Mesendoderm (in vitro differentiated cells): ENCODE results near the gene UBE2L6.
A peak's percentile ranks its signal among the peaks of the same experiment; 100 is the strongest.

Experiments
- DNase-seq: peaks from one replicate; pipeline ENCODE4 v3.0.0; 2013
- H2AK5ac ChIP-seq: 2 replicates; pipeline ENCODE4 v1.6.1; 2013; ENCODE audit warnings: low read length, inconsistent platforms
- H2BK120ac ChIP-seq: 2 replicates; pipeline ENCODE4 v1.6.1; 2013; ENCODE audit warnings: low read depth, mild to moderate bottlenecking, low read length, moderate library complexity, mixed read lengths
- H2BK15ac ChIP-seq: replicated peaks from 2 replicates; pipeline ENCODE4 v1.6.1; 2013; ENCODE audit warnings: low read depth, mild to moderate bottlenecking, moderate library complexity
- H2BK5ac ChIP-seq: 2 replicates; pipeline ENCODE4 v1.6.1; 2013; ENCODE audit warnings: low read length, inconsistent platforms
- H3K18ac ChIP-seq: 2 replicates; pipeline ENCODE4 v1.6.1; 2013; ENCODE audit warnings: mild to moderate bottlenecking, low read length, mixed read lengths
- H3K23ac ChIP-seq: one replicate; pipeline ENCODE4 v1.6.1; 2013; ENCODE audit warnings: low read length
- H3K27ac ChIP-seq: 2 replicates; pipeline ENCODE4 v1.5.1; 2013; ENCODE audit warnings: low read depth, mild to moderate bottlenecking, inconsistent platforms, low read length, moderate library complexity
- H3K27me3 ChIP-seq: 2 replicates; pipeline ENCODE4 v1.6.1; 2013; ENCODE audit warnings: low read length, control low read depth, mild to moderate bottlenecking, inconsistent platforms; ENCODE audit not compliant: insufficient read depth, poor library complexity
- H3K36me3 ChIP-seq: 2 replicates; pipeline ENCODE4 v1.6.1; 2013; ENCODE audit warnings: low read length, inconsistent platforms; ENCODE audit not compliant: control insufficient read depth, insufficient read depth
- H3K4ac ChIP-seq: one replicate; pipeline ENCODE4 v1.6.1; 2013; ENCODE audit warnings: low read depth, mild to moderate bottlenecking, low read length, moderate library complexity
- H3K4me1 ChIP-seq: 2 replicates; pipeline ENCODE4 v1.6.1; 2013; ENCODE audit warnings: low read depth, low read length, inconsistent platforms; ENCODE audit not compliant: control insufficient read depth
- H3K4me2 ChIP-seq: 2 replicates; pipeline ENCODE4 v1.6.1; 2013; ENCODE audit warnings: low read length
- H3K4me3 ChIP-seq: 2 replicates; pipeline ENCODE4 v1.5.1; 2013; ENCODE audit warnings: mild to moderate bottlenecking, low read length
- H3K56ac ChIP-seq: one replicate; pipeline ENCODE4 v1.6.1; 2013; ENCODE audit warnings: low read length
- H3K79me1 ChIP-seq: 2 replicates; pipeline ENCODE4 v1.6.1; 2013; ENCODE audit warnings: low read length, inconsistent platforms
- H3K79me2 ChIP-seq: 2 replicates; pipeline ENCODE4 v1.6.1; 2013; ENCODE audit warnings: mild to moderate bottlenecking, low read length; ENCODE audit not compliant: control insufficient read depth, insufficient read depth
- H3K9ac ChIP-seq: 2 replicates; pipeline ENCODE4 v1.6.1; 2013; ENCODE audit warnings: low read length, inconsistent platforms
- H4K5ac ChIP-seq: one replicate; pipeline ENCODE4 v1.6.1; 2013; ENCODE audit warnings: low read length
- H4K8ac ChIP-seq: one replicate; pipeline ENCODE4 v1.6.1; 2013; ENCODE audit warnings: low read depth, mild to moderate bottlenecking, control low read depth, low read length, moderate library complexity
- WGBS: extraction: QIAGEN DNeasy Blood & Tissue Kit; methylation state at CpG from one replicate; pipeline ENCODE4 v1.1.7; 2013; ENCODE audit warnings: low lambda C conversion rate, missing lambda C conversion rate; ENCODE audit not compliant: insufficient coverage; ENCODE audit errors: extremely low coverage; 5-methylcytosine and 5-hydroxymethylcytosine counted together

The UBE2L6 gene

GRCh38 chr11:57551941-57552340 lies 15.5 kb downstream of the UBE2L6 start:
- no peak overlapping the region for H3K56ac ChIP-seq
- DNase-seq, result no peak
- H4K8ac ChIP-seq, result no peak overlapping the region
- H3K4me3 ChIP-seq, result no peak overlapping the region
- H3K4ac ChIP-seq, result no peak overlapping the region
- H2BK15ac ChIP-seq, result no peak overlapping the region
- H2AK5ac ChIP-seq, result no peak overlapping the region
- no peak overlapping the region for H2BK120ac ChIP-seq
- no peak overlapping the region for H3K23ac ChIP-seq
- no peaks in the 10 kb centered on the region for H3K36me3 ChIP-seq
- no peak overlapping the region for H2BK5ac ChIP-seq
- no peaks in the 10 kb centered on the region for H3K79me1 ChIP-seq
- H3K27me3 ChIP-seq, result no peaks in the 10 kb centered on the region
- no peaks in the 10 kb centered on the region for H3K79me2 ChIP-seq
- no peak overlapping the region for H3K27ac ChIP-seq
- no peak overlapping the region for H3K9ac ChIP-seq
- no peak overlapping the region for H3K18ac ChIP-seq
- H3K4me2 ChIP-seq, result no peak overlapping the region
- H4K5ac ChIP-seq, result no peak overlapping the region
- H3K4me1 ChIP-seq, result peaks cover 4% of the 10 kb centered on the region
- no CpG with 5 or more reads among the region's 4 CpGs for WGBS

- no peak overlapping the region for H4K5ac ChIP-seq
- no peak overlapping the region for H2BK15ac ChIP-seq
- H3K36me3 ChIP-seq, result no peaks in the 10 kb centered on the region
- no peaks in the 10 kb centered on the region for H3K79me2 ChIP-seq
- H3K4me3 ChIP-seq, result no peak overlapping the region
- no peak overlapping the region for H3K18ac ChIP-seq
- H3K56ac ChIP-seq, result no peak overlapping the region
- no peak overlapping the region for H4K8ac ChIP-seq
- WGBS, result no CpG with 5 or more reads among the region's 8 CpGs
- H3K23ac ChIP-seq, result no peak overlapping the region
- no peaks in the 10 kb centered on the region for H3K79me1 ChIP-seq
- H3K4me2 ChIP-seq, result no peak overlapping the region
- no peak overlapping the region for H3K4ac ChIP-seq
- H3K4me1 ChIP-seq, result peaks cover 4% of the 10 kb centered on the region
- no peaks in the 10 kb centered on the region for H3K27me3 ChIP-seq
- no peak overlapping the region for H2AK5ac ChIP-seq
- no peak overlapping the region for H3K27ac ChIP-seq
- no peak for DNase-seq
- H2BK5ac ChIP-seq, result no peak overlapping the region
- H2BK120ac ChIP-seq, result no peak overlapping the region
- no peak overlapping the region for H3K9ac ChIP-seq
Measured at GRCh38 chr11:57549983-57550382, 17.5 kb downstream of the UBE2L6 start.

- H3K27me3 ChIP-seq, result no peaks in the 10 kb centered on the region
Measured at GRCh38 chr11:57547854-57548377, 19.6 kb downstream of the UBE2L6 start.

GRCh38 chr11:57546869-57547475 lies 20.5 kb downstream of the UBE2L6 start:
- peaks cover 8% of the 10 kb centered on the region for H3K4me1 ChIP-seq
- no peak overlapping the region for H2BK5ac ChIP-seq
- H3K27me3 ChIP-seq, result no peaks in the 10 kb centered on the region
- H3K18ac ChIP-seq, result no peak overlapping the region
- H3K56ac ChIP-seq, result no peak overlapping the region
- H2AK5ac ChIP-seq, result no peak overlapping the region
- no peak overlapping the region for H4K5ac ChIP-seq
- peak; percentile 80 for DNase-seq
- H3K4me3 ChIP-seq, result no peak overlapping the region
- WGBS, result no CpG with 5 or more reads among the region's 5 CpGs
- H3K79me1 ChIP-seq, result no peaks in the 10 kb centered on the region
- no peak overlapping the region for H3K9ac ChIP-seq
- H3K23ac ChIP-seq, result no peak overlapping the region
- no peak overlapping the region for H2BK120ac ChIP-seq
- no peak overlapping the region for H3K4ac ChIP-seq
- no peaks in the 10 kb centered on the region for H3K79me2 ChIP-seq
- no peak overlapping the region for H3K4me2 ChIP-seq
- no peak overlapping the region for H3K27ac ChIP-seq
- H2BK15ac ChIP-seq, result no peak overlapping the region
- H3K36me3 ChIP-seq, result no peaks in the 10 kb centered on the region
- H4K8ac ChIP-seq, result no peak overlapping the region

More at GRCh38 chr11:57547854-57548377, 19.6 kb downstream of the UBE2L6 start:
- no peak overlapping the region for H2BK120ac ChIP-seq
- DNase-seq, result peak; percentile 51
- peaks cover 6% of the 10 kb centered on the region for H3K4me1 ChIP-seq
- no peak overlapping the region for H2AK5ac ChIP-seq
- H3K4ac ChIP-seq, result no peak overlapping the region
- H2BK15ac ChIP-seq, result no peak overlapping the region
- H2BK5ac ChIP-seq, result no peak overlapping the region
- no peak overlapping the region for H3K9ac ChIP-seq
- H4K8ac ChIP-seq, result no peak overlapping the region
- H3K27ac ChIP-seq, result no peak overlapping the region
- H3K18ac ChIP-seq, result no peak overlapping the region
- H3K4me2 ChIP-seq, result no peak overlapping the region
- H3K79me2 ChIP-seq, result no peaks in the 10 kb centered on the region
- H3K36me3 ChIP-seq, result no peaks in the 10 kb centered on the region
- H3K79me1 ChIP-seq, result no peaks in the 10 kb centered on the region
- no peak overlapping the region for H3K23ac ChIP-seq
- H3K56ac ChIP-seq, result no peak overlapping the region
- no CpG with 5 or more reads among the region's 6 CpGs for WGBS
- H3K4me3 ChIP-seq, result no peak overlapping the region
- H4K5ac ChIP-seq, result no peak overlapping the region

GRCh38 chr11:57546451-57546850 lies 21.0 kb downstream of the UBE2L6 start:
- Histone ChIP-seq H2BK15ac (no peak overlapping the region), H3K4me1 (peaks cover 8% of the 10 kb centered on the region), H2BK5ac (no peak overlapping the region), H3K56ac (no peak overlapping the region), H3K27ac (no peak overlapping the region), H3K27me3 (no peaks in the 10 kb centered on the region), H3K4me2 (no peak overlapping the region), H4K5ac (no peak overlapping the region), H2BK120ac (no peak overlapping the region), H3K23ac (no peak overlapping the region), H3K79me2 (no peaks in the 10 kb centered on the region), H4K8ac (no peak overlapping the region), H3K4me3 (no peak overlapping the region), H3K4ac (no peak overlapping the region), H3K18ac (no peak overlapping the region), H2AK5ac (no peak overlapping the region), H3K79me1 (no peaks in the 10 kb centered on the region), H3K9ac (no peak overlapping the region), H3K36me3 (no peaks in the 10 kb centered on the region)
- no CpG with 5 or more reads among the region's 7 CpGs for WGBS
- DNase-seq, result no peak

- no peaks in the 10 kb centered on the region for H3K27me3 ChIP-seq
- no peak overlapping the region for H4K8ac ChIP-seq
- no peak overlapping the region for H3K18ac ChIP-seq
- H3K36me3 ChIP-seq, result no peaks in the 10 kb centered on the region
- H3K27ac ChIP-seq, result no peak overlapping the region
- H3K4me1 ChIP-seq, result peaks cover 8% of the 10 kb centered on the region
- H3K4me2 ChIP-seq, result no peak overlapping the region
- H2BK5ac ChIP-seq, result no peak overlapping the region
- H3K4me3 ChIP-seq, result no peak overlapping the region
- no peak overlapping the region for H3K23ac ChIP-seq
- WGBS, result no CpG with 5 or more reads among the region's 13 CpGs
- no peak for DNase-seq
- H3K79me2 ChIP-seq, result no peaks in the 10 kb centered on the region
- H3K9ac ChIP-seq, result no peak overlapping the region
- no peak overlapping the region for H4K5ac ChIP-seq
- H2BK15ac ChIP-seq, result no peak overlapping the region
- H2BK120ac ChIP-seq, result no peak overlapping the region
- H2AK5ac ChIP-seq, result no peak overlapping the region
- H3K56ac ChIP-seq, result no peak overlapping the region
- H3K79me1 ChIP-seq, result no peaks in the 10 kb centered on the region
- no peak overlapping the region for H3K4ac ChIP-seq
Measured at GRCh38 chr11:57545883-57546282, 21.6 kb downstream of the UBE2L6 start.
